ENCODE measurements around the gene PROM2. TPM values are rescaled to one million over a fixed set of nuclear protein-coding genes. Genes with fewer than 3 reads are reported as not detected.

Gene PROM2
- total RNA-seq, 1 donor from 2014 or later: 0.93 TPM

DNA sequence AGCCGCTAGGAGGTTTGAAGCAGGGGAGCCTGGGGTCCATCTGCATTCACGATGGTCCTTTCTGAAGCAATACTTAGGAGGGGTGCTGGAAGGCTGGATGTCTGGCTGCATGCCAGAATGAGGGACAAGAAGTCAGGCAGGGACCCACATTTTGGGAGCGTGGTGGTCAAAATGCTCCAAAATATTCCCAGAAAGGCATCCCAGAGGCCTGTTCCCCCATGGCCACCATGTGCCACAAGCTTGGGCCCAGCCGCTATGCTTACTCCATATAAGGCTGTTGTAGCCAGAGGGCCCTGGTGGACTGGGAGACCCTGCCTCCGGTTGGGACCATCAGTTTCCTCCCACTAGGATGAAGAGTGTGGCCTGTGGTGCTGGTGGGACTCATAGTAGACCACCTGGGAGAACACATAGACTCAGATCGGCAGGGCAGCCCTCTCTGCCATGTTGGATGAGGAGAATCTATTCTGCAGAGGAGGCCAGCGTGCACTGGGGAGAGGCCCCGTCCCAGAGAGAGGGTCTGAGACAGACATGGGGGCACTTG, 3.6 kb upstream of the PROM2 start:
- Histone ChIP-seq H2AFZ (ENCODE audit: low read depth, low read length) (no peak overlapping the region), H3K4me1 (ENCODE audit: insufficient read depth, low read length) (no peaks in the 10 kb centered on the region), H3K79me2 (ENCODE audit: insufficient read depth, low read length) (no peaks in the 10 kb centered on the region), H3K9me3 (ENCODE audit: insufficient read depth, low read depth, low read length) (no peaks in the 10 kb centered on the region), H3K36me3 (ENCODE audit: insufficient read depth, low read length) (no peaks in the 10 kb centered on the region), H3K27ac (ENCODE audit: low read depth, low read length) (no peak overlapping the region), H4K20me1 (ENCODE audit: insufficient read depth, low read length) (no peaks in the 10 kb centered on the region), H3K27me3 (ENCODE audit: insufficient read depth, low read length) (peaks cover 3% of the 10 kb centered on the region), H3K4me3 (ENCODE audit: insufficient read depth, low read depth, low read length) (no peak overlapping the region), H3K4me2 (ENCODE audit: low read length) (no peak overlapping the region), H3K9ac (ENCODE audit: low read length) (no peak overlapping the region)
- no peak overlapping the region for H3K4me3 Mint-ChIP-seq (ENCODE audit: unreplicated experiment)
- H3K27ac Mint-ChIP-seq (ENCODE audit: unreplicated experiment): no peak overlapping the region
- TF ChIP-seq, protein P1, sequence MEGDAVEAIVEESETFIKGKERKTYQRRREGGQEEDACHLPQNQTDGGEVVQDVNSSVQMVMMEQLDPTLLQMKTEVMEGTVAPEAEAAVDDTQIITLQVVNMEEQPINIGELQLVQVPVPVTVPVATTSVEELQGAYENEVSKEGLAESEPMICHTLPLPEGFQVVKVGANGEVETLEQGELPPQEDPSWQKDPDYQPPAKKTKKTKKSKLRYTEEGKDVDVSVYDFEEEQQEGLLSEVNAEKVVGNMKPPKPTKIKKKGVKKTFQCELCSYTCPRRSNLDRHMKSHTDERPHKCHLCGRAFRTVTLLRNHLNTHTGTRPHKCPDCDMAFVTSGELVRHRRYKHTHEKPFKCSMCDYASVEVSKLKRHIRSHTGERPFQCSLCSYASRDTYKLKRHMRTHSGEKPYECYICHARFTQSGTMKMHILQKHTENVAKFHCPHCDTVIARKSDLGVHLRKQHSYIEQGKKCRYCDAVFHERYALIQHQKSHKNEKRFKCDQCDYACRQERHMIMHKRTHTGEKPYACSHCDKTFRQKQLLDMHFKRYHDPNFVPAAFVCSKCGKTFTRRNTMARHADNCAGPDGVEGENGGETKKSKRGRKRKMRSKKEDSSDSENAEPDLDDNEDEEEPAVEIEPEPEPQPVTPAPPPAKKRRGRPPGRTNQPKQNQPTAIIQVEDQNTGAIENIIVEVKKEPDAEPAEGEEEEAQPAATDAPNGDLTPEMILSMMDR (IDR thresholded peaks at IDR 0.05; ENCODE audit: insufficient read depth, low read depth, low read length): no peak
- TF ChIP-seq EZH2 (IDR thresholded peaks at IDR 0.05; ENCODE audit: insufficient read depth, low read length): no peak
- peaks cover 22% of the 10 kb centered on the region for H3K27me3 Mint-ChIP-seq (ENCODE audit: low read depth, unreplicated experiment)
- no peaks in the 10 kb centered on the region for H3K36me3 Mint-ChIP-seq (ENCODE audit: low read depth, unreplicated experiment)
- peaks cover 4% of the 10 kb centered on the region for H3K9me3 Mint-ChIP-seq (ENCODE audit: unreplicated experiment)
- DNase-seq (ENCODE audit: low read depth) (no peak), FAIRE-seq (no peak)
- H3K4me1 Mint-ChIP-seq (ENCODE audit: low read depth, unreplicated experiment): no peaks in the 10 kb centered on the region

DNA sequence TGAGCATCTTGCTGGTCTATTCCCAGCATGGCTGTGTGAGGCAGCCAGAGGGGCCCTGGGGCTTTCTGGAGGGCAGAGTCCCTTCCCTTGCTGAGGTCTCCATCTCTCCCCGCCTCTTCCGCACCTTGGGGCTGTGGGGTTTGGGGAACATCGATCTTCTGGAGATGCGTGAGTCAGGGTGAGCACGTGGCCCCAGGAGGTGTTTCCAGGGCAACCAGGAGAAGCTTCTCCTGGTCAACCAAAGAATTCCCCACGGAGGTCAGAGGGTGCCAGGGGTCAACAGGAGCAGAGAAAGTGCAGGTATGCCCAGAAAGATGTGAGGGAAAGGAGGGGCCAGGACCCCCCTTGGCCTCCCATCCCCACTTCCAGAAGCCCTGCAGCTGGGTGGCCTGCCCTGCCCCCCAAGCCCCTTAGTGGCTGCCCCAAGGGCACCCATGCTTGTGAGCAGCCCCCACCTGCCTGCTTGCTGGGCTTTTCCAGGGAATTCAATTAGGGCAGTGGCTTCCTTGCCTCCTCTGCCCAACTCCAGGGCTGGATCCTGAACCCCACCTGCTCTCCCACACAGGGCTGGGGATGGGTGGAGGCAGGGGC, 2.8 kb upstream of the PROM2 start:
- DNase-seq (ENCODE audit: low read depth): no peak

More for the DNA sequence above, 2.8 kb upstream of the PROM2 start:
- Histone ChIP-seq H3K9ac (ENCODE audit: low read length) (no peak overlapping the region), H3K27ac (ENCODE audit: low read depth, low read length) (no peak overlapping the region), H3K27me3 (ENCODE audit: insufficient read depth, low read length) (peaks cover 1% of the 10 kb centered on the region), H4K20me1 (ENCODE audit: insufficient read depth, low read length) (no peaks in the 10 kb centered on the region), H3K79me2 (ENCODE audit: insufficient read depth, low read length) (no peaks in the 10 kb centered on the region), H2AFZ (ENCODE audit: low read depth, low read length) (no peak overlapping the region), H3K4me1 (ENCODE audit: insufficient read depth, low read length) (no peaks in the 10 kb centered on the region), H3K9me3 (ENCODE audit: insufficient read depth, low read depth, low read length) (no peaks in the 10 kb centered on the region), H3K36me3 (ENCODE audit: insufficient read depth, low read length) (no peaks in the 10 kb centered on the region), H3K4me3 (ENCODE audit: insufficient read depth, low read depth, low read length) (no peak overlapping the region), H3K4me2 (ENCODE audit: low read length) (no peak overlapping the region)
- TF ChIP-seq, protein P1 (IDR thresholded peaks at IDR 0.05; ENCODE audit: insufficient read depth, low read depth, low read length): no peak
- TF ChIP-seq EZH2 (IDR thresholded peaks at IDR 0.05; ENCODE audit: insufficient read depth, low read length): no peak
- H3K36me3 Mint-ChIP-seq (ENCODE audit: low read depth, unreplicated experiment): no peaks in the 10 kb centered on the region
- no peak overlapping the region for H3K27ac Mint-ChIP-seq (ENCODE audit: unreplicated experiment)
- no peak for FAIRE-seq
- peaks cover 13% of the 10 kb centered on the region for H3K27me3 Mint-ChIP-seq (ENCODE audit: low read depth, unreplicated experiment)
- no peaks in the 10 kb centered on the region for H3K4me1 Mint-ChIP-seq (ENCODE audit: low read depth, unreplicated experiment)
- no peak overlapping the region for H3K4me3 Mint-ChIP-seq (ENCODE audit: unreplicated experiment)
- peaks cover 4% of the 10 kb centered on the region for H3K9me3 Mint-ChIP-seq (ENCODE audit: unreplicated experiment)
